A673 (cell line): Measurements from ENCODE around the gene BABAM2. TPM values are rescaled to one million over a fixed set of nuclear protein-coding genes. Genes with fewer than 3 reads are reported as not detected.
A peak's percentile ranks its signal among the peaks of the same experiment; 100 is the strongest.

Source experiments
- BruUV-seq: library from RNA; stranded (reverse); fragments of 400-500 nt; replicated peaks from 2 replicates; lab custom pipeline; 2021; lab: Mats Ljungman, UMichigan
- CTCF ChIA-PET: fragments of 300-600 bp; sonication (Branson Sonifier 250); formaldehyde crosslinking; loops from one replicate; lab custom pipeline; 2022; ENCODE audit warnings: antibody characterized with exemption; lab: Charles Lee
- POLR2A ChIA-PET: fragments of 300-600 bp; sonication (Branson Sonifier 250); formaldehyde crosslinking; loops from one replicate; lab custom pipeline; 2022; ENCODE audit warnings: antibody characterized with exemption; ENCODE audit not compliant: low non-redundant PET; lab: Charles Lee
- DNase-seq: peaks from one replicate; pipeline ENCODE4 v3.0.0-alpha.2; 2015; ENCODE audit warnings: low spot score
- H3K27ac ChIP-seq: fragments of 200-600 bp; sonication (generic); 2 replicates; pipeline ENCODE4 v1.5.1; 2016; ENCODE audit warnings: mixed run types, low read depth, mild to moderate bottlenecking, mixed read lengths, antibody characterized with exemption, low read length; ENCODE audit not compliant: poor library complexity, severe bottlenecking
- H3K27me3 ChIP-seq: fragments of 200-600 bp; sonication (generic); replicated peaks from 2 replicates; pipeline ENCODE4 v1.6.1; 2017; ENCODE audit warnings: mixed run types, low read depth, mild to moderate bottlenecking, mixed read lengths, antibody characterized with exemption, low read length; ENCODE audit not compliant: insufficient read depth, poor library complexity
- H3K36me3 ChIP-seq: fragments of 200-600 bp; sonication (generic); 2 replicates; pipeline ENCODE4 v1.6.1; 2016; ENCODE audit warnings: mixed run types, mild to moderate bottlenecking, mixed read lengths, antibody characterized with exemption, low read length; ENCODE audit not compliant: insufficient read depth, poor library complexity, severe bottlenecking
- H3K4me1 ChIP-seq: fragments of 200-600 bp; sonication (generic); 2 replicates; pipeline ENCODE4 v1.6.1; 2017; ENCODE audit warnings: mixed run types, mild to moderate bottlenecking, mixed read lengths, antibody characterized with exemption, low read length; ENCODE audit not compliant: insufficient read depth, poor library complexity, severe bottlenecking
- H3K4me3 ChIP-seq: fragments of 200-600 bp; sonication (generic); 2 replicates; pipeline ENCODE4 v1.5.1; 2016; ENCODE audit warnings: low read depth, mixed run types, mild to moderate bottlenecking, mixed read lengths, low read length; ENCODE audit not compliant: poor library complexity, severe bottlenecking
- H3K9me3 ChIP-seq: fragments of 200-600 bp; sonication (generic); 2 replicates; pipeline ENCODE4 v1.6.1; 2016; ENCODE audit warnings: mixed run types, low read depth, mild to moderate bottlenecking, mixed read lengths, antibody characterized with exemption, low read length; ENCODE audit not compliant: poor library complexity, severe bottlenecking
- CTCF ChIP-seq: fragments of 300-800, 200-600 bp; sonication (generic); conservative IDR thresholded peaks from 2 replicates; pipeline ENCODE4 v1.5.1; 2017; ENCODE audit warnings: low read depth, mild to moderate bottlenecking, antibody characterized with exemption, low read length, moderate library complexity, mixed read lengths
- EZH2 ChIP-seq: fragments of 200-600 bp; sonication (generic); IDR thresholded peaks from 2 replicates; pipeline ENCODE4 v1.6.1; 2017; ENCODE audit warnings: borderline replicate concordance, low read depth, mild to moderate bottlenecking, mixed read lengths, antibody characterized with exemption, low read length; ENCODE audit not compliant: poor library complexity, severe bottlenecking
- intact Hi-C: fragments of 100-400 bp; cut with micrococcal nuclease; formaldehyde crosslinking; loops from one replicate; pipeline ENCODE4 v1.10.0; 2022; ENCODE audit not compliant: unreplicated experiment
- total RNA-seq: library from RNA; stranded (reverse); gene quantifications from 2 replicates; pipeline ENCODE4 v1.2.3, GENCODE V29; 2021

Gene BABAM2
- total RNA-seq, 1 experiment from 2014 or later, result 21.8 TPM

- Histone ChIP-seq H3K27ac (no peak overlapping the region), H3K36me3 (no peaks in the 10 kb centered on the region), H3K27me3 (no peaks in the 10 kb centered on the region), H3K4me1 (no peaks in the 10 kb centered on the region), H3K9me3 (no peaks in the 10 kb centered on the region), H3K4me3 (no peak overlapping the region)
- intact Hi-C loops, result no loop called here
- CTCF ChIA-PET, result no interaction called here
- no TSS peak for BruUV-seq
- POLR2A ChIA-PET, result no interaction called here
- DNase-seq, result no peak
- no peak for TF ChIP-seq CTCF
- no peak for TF ChIP-seq EZH2
Measured at GRCh38 chr2:28232295-28232694, 341.8 kb downstream of the BABAM2 start.

- peak; percentile 44 for DNase-seq
- no peaks in the 10 kb centered on the region for H3K4me1 ChIP-seq
- POLR2A ChIA-PET, result no interaction called here
- no peak for TF ChIP-seq CTCF
- no peak for TF ChIP-seq EZH2
- no peaks in the 10 kb centered on the region for H3K36me3 ChIP-seq
- H3K4me3 ChIP-seq, result no peak overlapping the region
- no TSS peak for BruUV-seq
- no peak overlapping the region for H3K27ac ChIP-seq
- intact Hi-C loops, result no loop called here
- no peaks in the 10 kb centered on the region for H3K27me3 ChIP-seq
- CTCF ChIA-PET, result no interaction called here
- H3K9me3 ChIP-seq, result no peaks in the 10 kb centered on the region
Measured at GRCh38 chr2:28233164-28233676, 342.7 kb downstream of the BABAM2 start.

- no peaks in the 10 kb centered on the region for H3K36me3 ChIP-seq
- BruUV-seq, result no TSS peak
- CTCF ChIA-PET, result no interaction called here
- no peaks in the 10 kb centered on the region for H3K4me1 ChIP-seq
- TF ChIP-seq EZH2 (no peak), CTCF (no peak)
- H3K4me3 ChIP-seq, result no peak overlapping the region
- POLR2A ChIA-PET, result no interaction called here
- no peak for DNase-seq
- no peak overlapping the region for H3K27ac ChIP-seq
- intact Hi-C loops, result no loop called here
- no peaks in the 10 kb centered on the region for H3K9me3 ChIP-seq
- no peaks in the 10 kb centered on the region for H3K27me3 ChIP-seq
Measured at GRCh38 chr2:28234807-28235206, 344.3 kb downstream of the BABAM2 start.
